H1 (cell line): Measurements from ENCODE around the gene RNF13. TPM values are rescaled to one million over a fixed set of nuclear protein-coding genes. Genes with fewer than 3 reads are reported as not detected.

ENCODE experiments used
- CTCF ChIA-PET: fragments of 300-600 bp; sonication (Branson Sonifier 250); formaldehyde crosslinking; loops from one replicate; lab custom pipeline; 2021; ENCODE audit not compliant: partially characterized antibody; lab: Charles Lee
- POLR2A ChIA-PET: fragments of 300-600 bp; sonication (Branson Sonifier 250); formaldehyde crosslinking; loops from one replicate; lab custom pipeline; 2021; ENCODE audit warnings: inconsistent platforms; ENCODE audit not compliant: partially characterized antibody; lab: Charles Lee
- DNase-seq, 2 experiments: peaks; one replicate each; pipeline versions ENCODE4 v3.0.0 to v3.0.0-alpha.2; 2010 to 2022; ENCODE audit warnings: low spot score in 2 of 2, low read depth in 1 of 2, mixed read lengths in 1 of 2
- FAIRE-seq: peaks from 2 replicates; lab custom pipeline; 2011; peaks lifted over from hg19 to GRCh38; lab: Jason Lieb, UNC
- H2AFZ ChIP-seq: 2 replicates; pipeline ENCODE4 v1.8.1; 2012; ENCODE audit warnings: low read length, inconsistent platforms
- H2AK5ac ChIP-seq: 2 replicates; pipeline ENCODE4 v1.6.1; 2013; ENCODE audit warnings: low read depth, low read length
- H2BK120ac ChIP-seq: replicated peaks from 2 replicates; pipeline ENCODE3; 2013; ENCODE audit warnings: low read depth, low read length, inconsistent platforms
- H2BK12ac ChIP-seq: 2 replicates; pipeline ENCODE4 v1.6.1; 2013; ENCODE audit warnings: low read depth, low read length
- H2BK15ac ChIP-seq: 2 replicates; pipeline ENCODE4 v1.6.1; 2013; ENCODE audit warnings: low read length
- H2BK20ac ChIP-seq: 2 replicates; pipeline ENCODE4 v1.6.1; 2013; ENCODE audit warnings: low read length
- H2BK5ac ChIP-seq: 2 replicates; pipeline ENCODE4 v1.6.1; 2013; ENCODE audit warnings: low read depth, low read length
- H3K14ac ChIP-seq: 2 replicates; pipeline ENCODE4 v1.6.1; 2013; ENCODE audit warnings: inconsistent platforms; ENCODE audit not compliant: insufficient read length
- H3K18ac ChIP-seq: 2 replicates; pipeline ENCODE4 v1.6.1; 2013; ENCODE audit warnings: low read length; ENCODE audit errors: extremely low read depth
- H3K23ac ChIP-seq: 2 replicates; pipeline ENCODE4 v1.6.1; 2013; ENCODE audit warnings: inconsistent platforms; ENCODE audit not compliant: insufficient read length
- H3K23me2 ChIP-seq: 2 replicates; pipeline ENCODE4 v1.6.1; 2013; ENCODE audit warnings: low read depth, low read length
- H3K27ac ChIP-seq: 2 replicates; pipeline ENCODE4 v1.6.1; 2011; ENCODE audit warnings: low read depth, low read length, inconsistent platforms
- H3K27me3 ChIP-seq, 4 experiments: replicated peaks in 1 of 4; 1 replicate in 1 of 4; 2 replicates in 3 of 4; pipeline versions ENCODE4 v1.6.1 to v1.8.1; 2011 to 2013; ENCODE audit warnings: low read length in 3 of 4, mild to moderate bottlenecking in 3 of 4, inconsistent platforms in 2 of 4, mixed read lengths in 2 of 4, moderate library complexity in 1 of 4; ENCODE audit not compliant: control insufficient read depth in 3 of 4, insufficient read depth in 3 of 4; ENCODE audit errors: extremely low read depth in 1 of 4
- H3K36me3 ChIP-seq, 4 experiments: 2 replicates each; pipeline versions ENCODE4 v1.6.1 to v1.8.1; 2011 to 2013; ENCODE audit warnings: mild to moderate bottlenecking in 4 of 4, low read length in 3 of 4, moderate library complexity in 2 of 4, control low read depth in 1 of 4, inconsistent platforms in 1 of 4; ENCODE audit not compliant: insufficient read depth in 4 of 4, control insufficient read depth in 2 of 4
- H3K4ac ChIP-seq: replicated peaks from 2 replicates; pipeline ENCODE3; 2013; ENCODE audit warnings: low read length, low read depth, mixed read lengths, inconsistent platforms; ENCODE audit not compliant: insufficient read length
- H3K4me1 ChIP-seq, 4 experiments: replicated peaks in 1 of 4; 1 replicate in 1 of 4; 2 replicates in 3 of 4; pipeline versions ENCODE4 v1.6.1 to v1.8.1; 2011 to 2013; ENCODE audit warnings: low read length in 3 of 4, inconsistent platforms in 2 of 4, mixed read lengths in 1 of 4; ENCODE audit not compliant: insufficient read depth in 4 of 4, control insufficient read depth in 3 of 4
- H3K4me2 ChIP-seq, 2 experiments: 2 replicates each; pipeline versions ENCODE4 v1.6.1 to v1.8.1; 2011 to 2013; ENCODE audit warnings: low read depth in 2 of 2, low read length in 2 of 2, control low read depth in 1 of 2, inconsistent platforms in 1 of 2, mild to moderate bottlenecking in 1 of 2; ENCODE audit not compliant: insufficient read depth in 1 of 2
- H3K4me3 ChIP-seq, 4 experiments: fragments of 200-600, 300-600 bp in 1 of 4; sonication (generic), shearing (Covaris generic), sonication (Bioruptor Twin) in 1 of 4; 2 replicates each; pipeline versions ENCODE4 v1.5.1 to v1.8.1; 2011 to 2016; ENCODE audit warnings: low read length in 4 of 4, low read depth in 3 of 4, control low read depth in 2 of 4, inconsistent platforms in 2 of 4, mild to moderate bottlenecking in 2 of 4, mixed read lengths in 1 of 4, moderate library complexity in 1 of 4; ENCODE audit not compliant: insufficient read depth in 2 of 4; ENCODE audit errors: extremely low read depth in 1 of 4
- H3K56ac ChIP-seq: replicated peaks from 2 replicates; pipeline ENCODE3; 2013; ENCODE audit warnings: low read depth, mild to moderate bottlenecking, mixed read lengths, low read length, inconsistent platforms; ENCODE audit not compliant: insufficient read length
- H3K79me1 ChIP-seq: 2 replicates; pipeline ENCODE4 v1.6.1; 2013; ENCODE audit warnings: low read depth, low read length, control low read depth
- H3K79me2 ChIP-seq, 2 experiments: 2 replicates each; pipeline versions ENCODE4 v1.6.1 to v1.8.1; 2012 to 2013; ENCODE audit warnings: low read length in 2 of 2, mild to moderate bottlenecking in 2 of 2, inconsistent platforms in 1 of 2; ENCODE audit not compliant: insufficient read depth in 2 of 2, control insufficient read depth in 1 of 2
- H3K9ac ChIP-seq, 4 experiments: replicated peaks in 1 of 4; 1 replicate in 1 of 4; 2 replicates in 3 of 4; pipeline versions ENCODE4 v1.6.1 to v1.8.1; 2011 to 2013; ENCODE audit warnings: low read depth in 3 of 4, low read length in 3 of 4, control low read depth in 2 of 4, mild to moderate bottlenecking in 2 of 4, moderate library complexity in 2 of 4, inconsistent platforms in 1 of 4; ENCODE audit errors: extremely low read depth in 1 of 4
- H3K9me3 ChIP-seq, 2 experiments: 2 replicates each; pipeline versions ENCODE4 v1.6.1 to v1.8.1; 2012 to 2013; ENCODE audit warnings: mild to moderate bottlenecking in 2 of 2, moderate library complexity in 2 of 2, control low read depth in 1 of 2, inconsistent platforms in 1 of 2, low read depth in 1 of 2, low read length in 1 of 2, mixed read lengths in 1 of 2; ENCODE audit not compliant: insufficient read depth in 2 of 2
- H4K20me1 ChIP-seq, 2 experiments: replicated peaks in 1 of 2; 2 replicates each; pipeline versions ENCODE3 to v1.8.1; 2011 to 2013; ENCODE audit warnings: inconsistent platforms in 2 of 2, low read length in 2 of 2, mild to moderate bottlenecking in 1 of 2; ENCODE audit not compliant: insufficient read depth in 2 of 2, control insufficient read depth in 1 of 2
- H4K5ac ChIP-seq: 2 replicates; pipeline ENCODE4 v1.6.1; 2013; ENCODE audit warnings: low read length, low read depth, mixed read lengths, inconsistent platforms; ENCODE audit not compliant: insufficient read length
- H4K8ac ChIP-seq: 2 replicates; pipeline ENCODE4 v1.8.0; 2013; ENCODE audit warnings: mild to moderate bottlenecking, moderate library complexity, low read length, inconsistent platforms; ENCODE audit not compliant: insufficient read depth; ENCODE audit errors: extremely low read depth
- H4K91ac ChIP-seq: replicated peaks from 2 replicates; pipeline ENCODE3; 2013; ENCODE audit warnings: low read length, mixed read lengths, inconsistent platforms; ENCODE audit not compliant: insufficient read length
- CEBPB ChIP-seq: IDR thresholded peaks from 2 replicates; pipeline ENCODE4 v1.6.1; 2012; ENCODE audit warnings: low read depth, low read length
- CHD2 ChIP-seq: IDR thresholded peaks from 2 replicates; pipeline ENCODE4 v1.6.1; 2012; ENCODE audit warnings: low read length, improper control_type of control experiment
- CTCF ChIP-seq, 3 experiments: IDR thresholded peaks; 1 replicate in 2 of 3; 2 replicates in 1 of 3; pipeline versions ENCODE4 v1.5.1 to v1.6.1; 2011; ENCODE audit warnings: low read length in 3 of 3, mild to moderate bottlenecking in 3 of 3, inconsistent platforms in 2 of 3, low read depth in 1 of 3, moderate library complexity in 1 of 3; ENCODE audit not compliant: insufficient read depth in 1 of 3; ENCODE audit errors: control extremely low read depth in 1 of 3
- EP300 ChIP-seq, 2 experiments: IDR thresholded peaks; 1 replicate in 1 of 2; 2 replicates in 1 of 2; pipeline ENCODE4 v1.6.1; 2011 to 2012; ENCODE audit warnings: low read depth in 2 of 2, low read length in 2 of 2, mild to moderate bottlenecking in 2 of 2, borderline replicate concordance in 1 of 2, inconsistent platforms in 1 of 2, moderate library complexity in 1 of 2
- POLR2AphosphoS5 ChIP-seq: IDR thresholded peaks from 2 replicates; pipeline ENCODE4 v1.6.1; 2011; ENCODE audit warnings: low read depth, low read length
- RAD21 ChIP-seq, 2 experiments: IDR thresholded peaks in 1 of 2; conservative IDR thresholded peaks in 1 of 2; 2 replicates each; pipeline ENCODE4 v1.6.1; 2011; ENCODE audit warnings: low read depth in 2 of 2, low read length in 2 of 2, improper control_type of control experiment in 1 of 2, inconsistent platforms in 1 of 2, mild to moderate bottlenecking in 1 of 2, moderate library complexity in 1 of 2
- SRF ChIP-seq: IDR thresholded peaks from 2 replicates; pipeline ENCODE4 v1.6.1; 2011; ENCODE audit warnings: mild to moderate bottlenecking, low read depth, low read length, moderate library complexity
- WGBS, 2 experiments: shearing (Covaris generic) in 1 of 2; methylation state at CpG; one replicate each; pipeline versions ENCODE4 v1.1.6 to v1.1.7; 2013 to 2015; ENCODE audit warnings: low lambda C conversion rate in 2 of 2, mixed read lengths in 2 of 2, inconsistent platforms in 1 of 2, low coverage in 1 of 2, missing lambda C conversion rate in 1 of 2; ENCODE audit not compliant: insufficient replicate concordance in 2 of 2, insufficient coverage in 1 of 2, insufficient read length in 1 of 2; ENCODE audit errors: extremely low coverage in 1 of 2, missing lambda C conversion rate in 1 of 2; 5-methylcytosine and 5-hydroxymethylcytosine counted together
- polyA plus RNA-seq, 7 experiments: library from polyadenylated mRNA; depleted of rRNA in 3 of 7; stranded (reverse) in 5 of 7; unstranded in 2 of 7; fragments of >200 nt in 5 of 7; fragments of 200-250 nt in 2 of 7; gene quantifications; 1 replicate in 5 of 7; 2 replicates in 1 of 7; 4 replicates in 1 of 7; pipeline versions ENCODE4 v1.2.1 to v1.2.3, GENCODE V29; 2011 to 2013; ENCODE audit warnings: missing spikeins in 2 of 7, mixed read lengths in 2 of 7
- total RNA-seq: library from RNA; stranded (reverse); fragmentation: NEBNext Ultra II Directional; extraction: Animal tissue kit (Norgen Biotek cat#: 25700); gene quantifications from 2 replicates; pipeline ENCODE4 v1.2.1, GENCODE V29; 2021

The RNF13 gene
- total and polyA plus RNA-seq, 2 of the 8 experiments (the other 6 are each of a cell fraction or from before 2014, with no cell fraction given), result 19.4 to 35.4 TPM

GRCh38 chr3:149967086-149967685, 154.2 kb downstream of the RNF13 start:
- WGBS, 2 experiments, result 48% methylated on average over 9 of the region's 9 CpGs; no CpG with 5 or more reads in 1 of the 2 experiments
- no peak for FAIRE-seq
- peak in 1 of 2 experiments; percentile 52; a peak in 3 of 4 replicates for TF ChIP-seq RAD21 (IDR thresholded peaks at IDR 0.05 in 1 of 2, conservative IDR thresholded peaks at IDR 0.05 in 1 of 2; ENCODE audit: low read depth in 2 of 2, low read length in 2 of 2)
- no peak for TF ChIP-seq CHD2
- peak in 2 of 3 experiments; percentile 3 to 26; a peak in 2 of 4 replicates for TF ChIP-seq CTCF (IDR thresholded peaks at IDR 0.05; ENCODE audit: control extremely low read depth in 1 of 3, insufficient read depth in 1 of 3, low read depth in 1 of 3, low read length in 3 of 3)
- TF ChIP-seq SRF, result no peak
- TF ChIP-seq CEBPB, result peak; percentile 91
- no peak for TF ChIP-seq POLR2AphosphoS5
- TF ChIP-seq EP300 (IDR thresholded peaks at IDR 0.05; ENCODE audit: borderline replicate concordance in 1 of 2, low read depth in 2 of 2, low read length in 2 of 2), result no peak
- Histone ChIP-seq H4K5ac (no peak overlapping the region), H2BK20ac (no peak overlapping the region), H3K14ac (no peak overlapping the region), H2BK5ac (no peak overlapping the region), H3K4me1 (peaks cover 0 to 12% (median 3%) of the 10 kb centered on the region in 4 experiments; a peak in 4 of 7 replicates), H3K18ac (no peak overlapping the region), H2BK15ac (no peak overlapping the region), H3K79me1 (no peaks in the 10 kb centered on the region; the same call in 1 of the 2 replicates), H2AK5ac (no peak overlapping the region), H3K79me2 (peaks cover 10 to 84% of the 10 kb centered on the region in 2 experiments; a peak in 3 of 4 replicates), H2BK120ac (no peak overlapping the region), H3K27me3 (no peaks in the 10 kb centered on the region), H4K91ac (no peak overlapping the region), H3K4me2 (peak overlapping the region; percentile 22 to 81; a peak in 2 of 4 replicates), H2AFZ (no peak overlapping the region), H3K23me2 (peaks cover 10% of the 10 kb centered on the region), H3K36me3 (peaks cover 6 to 53% (median 27%) of the 10 kb centered on the region in 4 experiments), H4K8ac (no peak overlapping the region), H4K20me1 (peaks cover 9 to 18% of the 10 kb centered on the region in 2 experiments), H2BK12ac (no peak overlapping the region), H3K23ac (no peak overlapping the region), H3K27ac (no peak overlapping the region), H3K9ac (no peak overlapping the region), H3K4ac (no peak overlapping the region), H3K4me3 (peak overlapping the region in 1 of 4 experiments; percentile 92; a peak in 2 of 8 replicates), H3K9me3 (no peaks in the 10 kb centered on the region), H3K56ac (no peak overlapping the region)
- CTCF ChIA-PET, result interaction anchor here (0.6 to 9.2 kb wide), 27 partner anchors 9 to 737 kb away, joined by 3 to 75 read pairs (median 3); partner anchors contain the start of gene ERICH6
- POLR2A ChIA-PET, result interaction anchor here (1.2 to 4.6 kb wide), 6 partner anchors 163 to 283 kb away, joined by 3 to 14 read pairs (median 4); no protein-coding TSS in a partner anchor
- DNase-seq, result no peak
